HepG2 (cell line): Measurements from ENCODE around the gene GAS2L2. TPM values are rescaled to one million over a fixed set of nuclear protein-coding genes. Genes with fewer than 3 reads are reported as not detected.

Experiments
- BORCS8-MEF2B ChIP-seq: sonication (generic); formaldehyde crosslinking; IDR thresholded peaks from 2 replicates; pipeline ENCODE4 v1.8.0; 2022; ENCODE audit warnings: mild to moderate bottlenecking, missing genetic modification reagents
- ELF4 ChIP-seq: sonication (generic); formaldehyde crosslinking; IDR thresholded peaks from 2 replicates; pipeline ENCODE4 v1.5.0; 2020; ENCODE audit warnings: missing genetic modification reagents, mild to moderate bottlenecking, moderate library complexity, borderline replicate concordance
- KDM3A ChIP-seq: IDR thresholded peaks from 2 replicates; pipeline ENCODE4 v1.6.1; 2018; ENCODE audit warnings: low read depth, missing compliant biosample characterization
- KLF15 ChIP-seq: sonication (generic); formaldehyde crosslinking; IDR thresholded peaks from 2 replicates; pipeline ENCODE4 v1.8.1; 2023; ENCODE audit warnings: borderline replicate concordance, mild to moderate bottlenecking, inconsistent platforms, missing genetic modification reagents, mixed read lengths
- MTA1 ChIP-seq: sonication (generic); formaldehyde crosslinking; IDR thresholded peaks from 2 replicates; pipeline ENCODE4 v1.4.0; 2020; ENCODE audit warnings: missing genetic modification reagents, mild to moderate bottlenecking, borderline replicate concordance
- NONO ChIP-seq, 2 experiments: fragments of 450-650 bp in 1 of 2; sonication (generic) in 1 of 2; formaldehyde crosslinking in 1 of 2; IDR thresholded peaks in 1 of 2; conservative IDR thresholded peaks in 1 of 2; 2 replicates each; pipeline versions ENCODE4 v1.6.1 to v1.8.0; 2017 to 2022; ENCODE audit warnings: mild to moderate bottlenecking in 1 of 2, missing genetic modification reagents in 1 of 2, moderate library complexity in 1 of 2
- PITX1 ChIP-seq: sonication (generic); formaldehyde crosslinking; IDR thresholded peaks from 2 replicates; pipeline ENCODE4 v1.5.1; 2020; ENCODE audit warnings: mild to moderate bottlenecking, missing genetic modification reagents
- POLR2A ChIP-seq, 2 experiments: IDR thresholded peaks; 2 replicates each; pipeline ENCODE4 v1.6.1; 2011; ENCODE audit warnings: low read depth in 2 of 2, low read length in 2 of 2, mild to moderate bottlenecking in 1 of 2, moderate library complexity in 1 of 2; ENCODE audit not compliant: insufficient read depth in 1 of 2
- PRDM15 ChIP-seq: sonication (generic); formaldehyde crosslinking; IDR thresholded peaks from 2 replicates; pipeline ENCODE4 v1.4.0; 2020; ENCODE audit warnings: missing genetic modification reagents
- SP5 ChIP-seq: IDR thresholded peaks from 2 replicates; pipeline ENCODE4 v1.6.1; 2016; ENCODE audit warnings: low read depth, borderline replicate concordance
- ZNF274 ChIP-seq: sonication (generic); formaldehyde crosslinking; IDR thresholded peaks from 2 replicates; pipeline ENCODE4 v1.5.1; 2020; ENCODE audit warnings: mild to moderate bottlenecking, missing genetic modification reagents
- ZNF280D ChIP-seq: sonication (generic); formaldehyde crosslinking; IDR thresholded peaks from 2 replicates; pipeline ENCODE4 v1.5.1; 2020; ENCODE audit warnings: mild to moderate bottlenecking, missing genetic modification reagents
- polyA plus RNA-seq, 8 experiments: library from polyadenylated mRNA; depleted of rRNA in 3 of 8; stranded (reverse) in 7 of 8; unstranded in 1 of 8; fragments of >200 nt; fragmentation: Illumina TruSeq in 4 of 8; extraction: Trizol in 4 of 8; gene quantifications; 2 replicates each; pipeline versions ENCODE4 v1.2.1 to v1.2.3, GENCODE V29; 2011 to 2016; ENCODE audit warnings: low read depth in 4 of 8, missing spikeins in 1 of 8, mixed read lengths in 1 of 8; ENCODE audit not compliant: insufficient read depth in 1 of 8
- total RNA-seq, 5 experiments: library from RNA; depleted of rRNA; stranded (reverse); fragments of >200 nt; fragmentation: Illumina TruSeq; extraction: Trizol; gene quantifications; 2 replicates each; pipeline ENCODE4 v1.2.3, GENCODE V29; 2016; ENCODE audit warnings: low read depth in 1 of 5
- TF ChIP-seq, protein P1 (sequence below): sonication (generic); formaldehyde crosslinking; conservative IDR thresholded peaks from 2 replicates; pipeline ENCODE4 v1.5.0; 2020; ENCODE audit warnings: missing genetic modification reagents
- TF ChIP-seq, protein P2 (sequence below): sonication (generic); formaldehyde crosslinking; IDR thresholded peaks from 2 replicates; pipeline ENCODE4 v1.4.0; 2020; ENCODE audit warnings: missing genetic modification reagents, borderline replicate concordance

GAS2L2 gene
- total and polyA plus RNA-seq, 2 of the 13 experiments (the other 11 are each of a cell fraction or from before 2014, with no cell fraction given): not detected

DNA sequence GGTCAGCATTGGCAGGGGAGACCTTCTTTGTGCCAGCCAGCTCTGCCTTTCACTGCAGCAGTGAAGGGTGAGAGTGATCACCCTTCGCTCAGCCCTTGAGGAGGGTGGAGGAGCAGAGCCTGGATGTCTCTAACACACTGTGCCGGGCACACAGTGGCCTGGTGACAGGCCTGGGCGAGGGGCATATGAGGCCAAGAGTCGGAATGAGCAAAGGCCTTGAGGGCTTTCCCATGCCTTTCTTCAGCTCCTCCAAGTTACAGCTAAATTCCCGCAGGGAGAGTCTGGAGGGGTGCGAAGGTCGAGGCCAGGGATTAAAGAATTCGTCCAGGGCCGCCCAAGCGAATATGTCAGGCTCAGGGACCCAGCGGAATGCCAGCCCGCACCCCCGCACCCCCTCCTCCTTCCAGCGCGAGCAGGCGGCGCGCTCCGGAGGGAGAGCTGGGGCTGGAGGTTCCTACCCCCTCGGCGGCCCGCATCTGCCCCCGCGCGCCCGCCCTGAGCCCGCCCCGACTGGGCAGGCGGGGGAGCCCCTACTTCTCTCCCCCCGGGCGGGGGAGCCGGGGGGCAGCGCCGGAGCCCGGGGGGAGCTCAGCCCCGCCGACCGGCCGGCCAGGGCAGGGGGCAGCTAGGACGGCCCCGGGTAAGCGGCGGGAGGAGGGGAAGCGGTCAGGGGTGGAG is 21.7 kb downstream of the GAS2L2 start, which contains the start of gene RASL10B (continued):
- no peak for TF ChIP-seq ZNF274
- no peak for TF ChIP-seq KLF15 (CRISPR knock-in tag)
- TF ChIP-seq PRDM15 (CRISPR knock-in tag): no peak
- TF ChIP-seq NONO (IDR thresholded peaks at IDR 0.05): no peak
- TF ChIP-seq NONO (CRISPR knock-in tag; conservative IDR thresholded peaks at IDR 0.05): 0 out of 2 replicates have a peak, but pooled peaks have one; percentile 29
- TF ChIP-seq PITX1 (CRISPR knock-in tag): peak; percentile 92
- TF ChIP-seq, protein P1, sequence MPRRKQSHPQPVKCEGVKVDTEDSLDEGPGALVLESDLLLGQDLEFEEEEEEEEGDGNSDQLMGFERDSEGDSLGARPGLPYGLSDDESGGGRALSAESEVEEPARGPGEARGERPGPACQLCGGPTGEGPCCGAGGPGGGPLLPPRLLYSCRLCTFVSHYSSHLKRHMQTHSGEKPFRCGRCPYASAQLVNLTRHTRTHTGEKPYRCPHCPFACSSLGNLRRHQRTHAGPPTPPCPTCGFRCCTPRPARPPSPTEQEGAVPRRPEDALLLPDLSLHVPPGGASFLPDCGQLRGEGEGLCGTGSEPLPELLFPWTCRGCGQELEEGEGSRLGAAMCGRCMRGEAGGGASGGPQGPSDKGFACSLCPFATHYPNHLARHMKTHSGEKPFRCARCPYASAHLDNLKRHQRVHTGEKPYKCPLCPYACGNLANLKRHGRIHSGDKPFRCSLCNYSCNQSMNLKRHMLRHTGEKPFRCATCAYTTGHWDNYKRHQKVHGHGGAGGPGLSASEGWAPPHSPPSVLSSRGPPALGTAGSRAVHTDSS (CRISPR knock-in tag): no peak
- peak; percentile 24; the same call in 1 of the 2 replicates for TF ChIP-seq MTA1 (CRISPR knock-in tag)
- no peak for TF ChIP-seq ZNF280D (CRISPR knock-in tag)
- TF ChIP-seq POLR2A (IDR thresholded peaks at IDR 0.05; ENCODE audit: insufficient read depth in 1 of 2, low read depth in 2 of 2, low read length in 2 of 2): peak in 1 of 2 experiments; percentile 63; a peak in 1 of 4 replicates
- TF ChIP-seq KDM3A (CRISPR knock-in tag): no peak
- TF ChIP-seq, protein P2, sequence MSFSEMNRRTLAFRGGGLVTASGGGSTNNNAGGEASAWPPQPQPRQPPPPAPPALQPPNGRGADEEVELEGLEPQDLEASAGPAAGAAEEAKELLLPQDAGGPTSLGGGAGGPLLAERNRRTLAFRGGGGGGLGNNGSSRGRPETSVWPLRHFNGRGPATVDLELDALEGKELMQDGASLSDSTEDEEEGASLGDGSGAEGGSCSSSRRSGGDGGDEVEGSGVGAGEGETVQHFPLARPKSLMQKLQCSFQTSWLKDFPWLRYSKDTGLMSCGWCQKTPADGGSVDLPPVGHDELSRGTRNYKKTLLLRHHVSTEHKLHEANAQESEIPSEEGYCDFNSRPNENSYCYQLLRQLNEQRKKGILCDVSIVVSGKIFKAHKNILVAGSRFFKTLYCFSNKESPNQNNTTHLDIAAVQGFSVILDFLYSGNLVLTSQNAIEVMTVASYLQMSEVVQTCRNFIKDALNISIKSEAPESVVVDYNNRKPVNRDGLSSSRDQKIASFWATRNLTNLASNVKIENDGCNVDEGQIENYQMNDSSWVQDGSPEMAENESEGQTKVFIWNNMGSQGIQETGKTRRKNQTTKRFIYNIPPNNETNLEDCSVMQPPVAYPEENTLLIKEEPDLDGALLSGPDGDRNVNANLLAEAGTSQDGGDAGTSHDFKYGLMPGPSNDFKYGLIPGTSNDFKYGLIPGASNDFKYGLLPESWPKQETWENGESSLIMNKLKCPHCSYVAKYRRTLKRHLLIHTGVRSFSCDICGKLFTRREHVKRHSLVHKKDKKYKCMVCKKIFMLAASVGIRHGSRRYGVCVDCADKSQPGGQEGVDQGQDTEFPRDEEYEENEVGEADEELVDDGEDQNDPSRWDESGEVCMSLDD (CRISPR knock-in tag): 0 out of 2 replicates have a peak, but pooled peaks have one; percentile 39
- no peak for TF ChIP-seq SP5 (CRISPR knock-in tag)
- TF ChIP-seq BORCS8-MEF2B (CRISPR knock-in tag): peak; percentile 50; the same call in 1 of the 2 replicates
- TF ChIP-seq ELF4 (CRISPR knock-in tag): no peak
